ENCODE measurements around the gene MRPL36. TPM values are rescaled to one million over a fixed set of nuclear protein-coding genes. Genes with fewer than 3 reads are reported as not detected.

MRPL36 gene
- total RNA-seq, 1 donor from 2014 or later, result 28.7 TPM

DNA sequence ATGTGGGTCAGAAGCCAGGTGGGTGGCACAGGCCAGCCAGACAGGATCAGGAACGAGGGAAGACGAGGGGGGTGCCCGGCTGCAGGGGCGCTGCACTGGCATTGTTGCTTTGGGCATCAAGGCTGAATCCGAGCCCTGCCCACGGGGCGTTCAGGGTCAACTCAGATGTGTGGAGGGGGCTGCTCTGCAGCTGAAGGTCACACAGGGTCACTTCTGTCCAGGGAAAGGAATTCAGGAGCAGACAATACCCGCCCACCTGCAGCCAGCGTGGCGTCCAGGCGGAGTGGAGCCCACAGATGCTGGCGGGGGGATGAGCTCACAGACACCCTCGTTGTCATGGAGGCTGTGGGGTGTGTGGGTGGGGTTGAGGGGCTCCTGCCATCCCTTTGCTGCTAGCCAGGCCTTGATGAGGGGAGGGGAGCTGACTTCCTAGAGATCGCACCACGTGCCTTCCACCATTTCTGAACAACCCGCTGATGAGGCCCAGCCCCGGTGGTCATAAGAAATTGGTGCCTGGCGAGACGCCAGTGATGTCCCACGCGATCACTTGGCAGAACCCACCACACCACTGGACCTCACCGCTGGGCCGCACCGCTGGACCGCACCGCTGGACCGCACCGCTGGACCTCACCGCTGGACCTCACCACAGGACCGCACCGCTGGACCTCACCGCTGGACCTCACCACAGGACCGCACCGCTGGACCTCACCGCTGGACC is 31.2 kb downstream of the MRPL36 start:
- H3K36me3 ChIP-seq (ENCODE audit: control insufficient read depth in 3 of 3, insufficient read depth in 3 of 3, low read length in 3 of 3), result no peaks in the 10 kb centered on the region
- H3K4me1 ChIP-seq (ENCODE audit: control insufficient read depth in 3 of 3, insufficient read depth in 3 of 3, low read length in 3 of 3), result no peaks in the 10 kb centered on the region
- no peaks in the 10 kb centered on the region for H3K9me3 ChIP-seq (ENCODE audit: control insufficient read depth in 3 of 3, low read length in 3 of 3)
- H3K9ac ChIP-seq (ENCODE audit: low read depth in 1 of 3, low read length in 3 of 3), result no peak overlapping the region
- H3K4me3 ChIP-seq (ENCODE audit: low read length in 3 of 3), result no peak overlapping the region
- H3K27me3 ChIP-seq (ENCODE audit: control insufficient read depth in 3 of 3, insufficient read depth in 3 of 3, low read length in 3 of 3), result peaks cover 10 to 34% (median 33%) of the 10 kb centered on the region in 3 donors
- no peak overlapping the region for H3K27ac ChIP-seq (ENCODE audit: low read depth, low read length)

DNA sequence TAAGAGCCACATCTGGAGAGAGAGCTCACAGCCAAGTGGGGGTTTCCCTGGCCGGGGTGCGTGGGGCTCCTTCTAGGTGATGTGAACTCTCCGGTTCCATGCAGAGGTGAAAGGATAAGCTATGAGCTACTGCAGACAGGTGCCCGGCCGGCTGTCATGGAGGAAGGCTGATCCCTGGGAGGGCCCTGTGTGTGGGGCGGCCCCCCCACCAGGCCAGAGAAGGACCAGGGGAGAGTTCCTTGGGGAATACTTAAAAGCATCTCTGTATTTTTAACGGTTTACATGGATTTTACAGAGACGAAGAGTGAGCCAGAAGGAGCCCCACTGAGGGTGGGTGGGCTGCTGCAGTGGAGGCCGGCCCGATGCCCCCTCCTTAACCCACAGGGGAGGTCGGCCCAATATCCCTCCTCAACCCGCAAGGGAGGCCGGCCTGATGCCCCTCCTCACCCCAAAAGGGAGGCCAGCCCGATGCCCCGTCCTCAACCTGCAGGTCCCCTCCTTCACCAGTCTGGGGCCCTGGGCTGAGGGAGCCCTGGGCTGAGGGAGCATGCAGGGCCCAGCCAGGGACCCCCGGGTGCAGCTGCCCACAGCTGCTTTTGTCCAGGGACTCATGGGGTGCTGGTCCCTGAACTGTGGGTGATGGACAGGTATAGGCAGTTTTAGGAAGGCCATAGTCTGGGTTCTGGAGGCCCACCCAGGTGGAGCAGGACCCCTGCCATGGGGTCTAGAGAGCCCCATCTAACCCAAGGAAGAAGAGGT is 31.9 kb downstream of the MRPL36 start:
- no peaks in the 10 kb centered on the region for H3K4me1 ChIP-seq (ENCODE audit: control insufficient read depth in 3 of 3, insufficient read depth in 3 of 3, low read length in 3 of 3)
- peaks cover 16 to 41% (median 40%) of the 10 kb centered on the region in 3 donors for H3K27me3 ChIP-seq (ENCODE audit: control insufficient read depth in 3 of 3, insufficient read depth in 3 of 3, low read length in 3 of 3)
- no peaks in the 10 kb centered on the region for H3K9me3 ChIP-seq (ENCODE audit: control insufficient read depth in 3 of 3, low read length in 3 of 3)
- H3K9ac ChIP-seq (ENCODE audit: low read depth in 1 of 3, low read length in 3 of 3), result no peak overlapping the region
- H3K27ac ChIP-seq (ENCODE audit: low read depth, low read length), result no peak overlapping the region
- no peaks in the 10 kb centered on the region for H3K36me3 ChIP-seq (ENCODE audit: control insufficient read depth in 3 of 3, insufficient read depth in 3 of 3, low read length in 3 of 3)
- no peak overlapping the region for H3K4me3 ChIP-seq (ENCODE audit: low read length in 3 of 3)

DNA sequence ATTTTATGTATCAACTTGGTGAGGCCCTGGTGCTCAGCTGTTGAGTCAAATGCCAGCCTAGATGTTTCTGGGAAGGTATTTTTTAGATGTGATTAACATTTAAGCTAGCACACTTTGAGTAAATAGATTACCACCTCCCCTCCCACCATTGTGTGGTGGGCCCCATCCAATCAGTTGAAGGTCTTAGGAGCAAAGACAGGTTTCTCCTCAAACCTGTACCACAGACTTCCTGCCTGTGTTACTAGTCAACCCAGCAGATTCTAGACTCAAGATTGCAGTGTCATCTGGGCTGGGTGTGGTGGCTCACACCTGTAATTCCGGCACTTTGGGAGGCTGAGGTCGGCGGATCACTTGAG is 33.8 kb downstream of the MRPL36 start:
- no peaks in the 10 kb centered on the region for H3K9me3 ChIP-seq (ENCODE audit: control insufficient read depth in 3 of 3, low read length in 3 of 3)
- H3K27me3 ChIP-seq (ENCODE audit: control insufficient read depth in 3 of 3, insufficient read depth in 3 of 3, low read length in 3 of 3), result peaks cover 16 to 47% (median 46%) of the 10 kb centered on the region in 3 donors
- no peaks in the 10 kb centered on the region for H3K36me3 ChIP-seq (ENCODE audit: control insufficient read depth in 3 of 3, insufficient read depth in 3 of 3, low read length in 3 of 3)
- H3K27ac ChIP-seq (ENCODE audit: low read depth, low read length), result no peak overlapping the region
- H3K4me1 ChIP-seq (ENCODE audit: control insufficient read depth in 3 of 3, insufficient read depth in 3 of 3, low read length in 3 of 3), result no peaks in the 10 kb centered on the region
- no peak overlapping the region for H3K4me3 ChIP-seq (ENCODE audit: low read length in 3 of 3)
- H3K9ac ChIP-seq (ENCODE audit: low read depth in 1 of 3, low read length in 3 of 3), result no peak overlapping the region

DNA sequence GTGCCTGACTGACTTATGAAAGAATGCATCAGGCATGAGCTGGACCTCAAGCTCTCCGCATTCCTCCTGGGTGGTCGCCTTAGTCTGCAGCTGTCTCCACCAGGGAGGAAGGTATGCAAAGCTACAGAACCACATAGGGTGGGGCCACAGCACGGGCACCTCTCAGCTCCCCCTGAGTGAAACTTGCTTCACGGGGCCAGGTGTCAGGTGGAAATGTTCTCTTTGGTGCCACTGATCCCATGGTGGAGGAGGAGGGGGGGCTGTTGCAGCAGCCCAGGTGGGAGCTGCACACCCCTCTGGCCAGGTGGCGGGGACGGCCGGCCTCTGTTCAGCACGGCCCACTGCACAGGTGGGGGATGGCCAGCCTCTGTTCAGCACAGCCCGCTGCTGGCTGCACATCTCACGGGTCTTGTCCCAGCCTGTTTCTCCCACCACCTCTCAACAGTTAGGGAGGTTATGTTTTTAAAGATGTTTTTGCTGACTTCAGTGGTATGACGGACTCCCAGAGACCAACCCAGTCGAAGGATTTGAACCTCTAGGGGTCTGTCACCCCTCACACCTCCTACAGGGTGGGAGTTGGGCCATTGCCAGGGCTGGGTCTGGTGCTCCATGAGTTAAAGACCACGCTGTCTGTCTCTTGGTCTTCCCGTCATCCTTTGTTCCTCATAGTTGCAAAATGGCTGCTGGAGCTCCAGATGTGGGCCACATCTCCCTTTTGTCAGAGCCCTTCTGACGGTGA is 34.3 kb downstream of the MRPL36 start:
- Histone ChIP-seq H3K9ac (ENCODE audit: low read depth in 1 of 3, low read length in 3 of 3) (no peak overlapping the region), H3K4me1 (ENCODE audit: control insufficient read depth in 3 of 3, insufficient read depth in 3 of 3, low read length in 3 of 3) (no peaks in the 10 kb centered on the region), H3K4me3 (ENCODE audit: low read length in 3 of 3) (no peak overlapping the region), H3K27ac (ENCODE audit: low read depth, low read length) (no peak overlapping the region), H3K9me3 (ENCODE audit: control insufficient read depth in 3 of 3, low read length in 3 of 3) (no peaks in the 10 kb centered on the region), H3K27me3 (ENCODE audit: control insufficient read depth in 3 of 3, insufficient read depth in 3 of 3, low read length in 3 of 3) (peaks cover 16 to 48% (median 47%) of the 10 kb centered on the region in 3 donors), H3K36me3 (ENCODE audit: control insufficient read depth in 3 of 3, insufficient read depth in 3 of 3, low read length in 3 of 3) (no peaks in the 10 kb centered on the region)

DNA sequence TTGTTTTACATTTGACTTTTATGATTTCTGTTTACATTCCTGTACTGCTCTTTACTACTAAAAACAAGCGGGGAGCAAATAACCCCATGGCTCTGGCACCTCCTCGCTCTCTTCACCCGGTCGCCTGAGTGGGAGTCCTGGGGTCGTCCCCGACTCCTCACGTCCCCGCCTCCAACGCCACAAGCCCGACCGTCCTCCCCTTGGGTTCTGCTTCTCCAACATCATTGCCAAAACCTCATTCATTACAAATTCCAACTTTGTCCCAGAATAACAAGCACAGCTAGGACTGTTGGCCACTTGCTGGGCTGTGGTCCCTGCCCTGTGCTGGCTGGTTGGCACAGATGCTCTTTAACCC is 35.1 kb downstream of the MRPL36 start:
- peaks cover 16 to 51% (median 44%) of the 10 kb centered on the region in 3 donors for H3K27me3 ChIP-seq (ENCODE audit: control insufficient read depth in 3 of 3, insufficient read depth in 3 of 3, low read length in 3 of 3)
- H3K9ac ChIP-seq (ENCODE audit: low read depth in 1 of 3, low read length in 3 of 3), result no peak overlapping the region
- H3K36me3 ChIP-seq (ENCODE audit: control insufficient read depth in 3 of 3, insufficient read depth in 3 of 3, low read length in 3 of 3), result no peaks in the 10 kb centered on the region

DNA sequence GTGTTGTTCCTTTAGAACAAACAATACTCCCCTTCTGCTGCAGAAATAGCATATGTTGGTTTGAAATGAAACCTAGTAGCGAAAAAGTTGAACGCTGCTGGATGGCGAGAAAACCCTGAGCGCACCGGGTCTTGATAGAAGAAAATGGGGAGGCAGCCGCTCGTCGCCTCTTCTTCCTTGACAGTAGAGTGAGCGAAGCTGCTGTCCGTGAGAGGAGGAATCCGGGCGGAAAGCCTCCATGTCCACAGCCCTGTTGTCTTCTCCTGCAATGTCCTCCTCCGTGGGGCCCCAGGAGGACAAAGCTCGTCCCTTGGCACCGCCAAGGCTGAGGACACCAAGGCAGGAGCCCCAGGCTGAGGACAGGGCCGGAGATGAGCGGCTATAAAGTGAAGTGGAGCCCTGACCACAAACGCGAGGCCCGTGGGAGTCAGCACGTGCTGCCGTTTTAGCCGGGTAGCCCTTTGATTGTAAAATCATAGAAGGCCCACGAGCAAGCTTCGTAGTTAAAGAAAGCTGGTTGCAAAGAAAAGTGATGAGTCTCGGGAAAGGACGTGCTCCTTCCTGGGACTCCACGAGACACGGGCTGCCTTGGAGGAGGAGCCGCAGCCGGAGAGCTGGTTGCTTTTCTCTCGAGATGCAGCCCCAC is 35.6 kb downstream of the MRPL36 start:
- H3K4me1 ChIP-seq (ENCODE audit: control insufficient read depth in 3 of 3, insufficient read depth in 3 of 3, low read length in 3 of 3), result no peaks in the 10 kb centered on the region
- peaks cover 16 to 55% (median 42%) of the 10 kb centered on the region in 3 donors for H3K27me3 ChIP-seq (ENCODE audit: control insufficient read depth in 3 of 3, insufficient read depth in 3 of 3, low read length in 3 of 3)

More for the DNA sequence above, 35.1 kb downstream of the MRPL36 start:
- peaks cover 0 to 2% (median 0%) of the 10 kb centered on the region in 3 donors for H3K9me3 ChIP-seq (ENCODE audit: control insufficient read depth in 3 of 3, low read length in 3 of 3)
- no peak overlapping the region for H3K4me3 ChIP-seq (ENCODE audit: low read length in 3 of 3)
- no peak overlapping the region for H3K27ac ChIP-seq (ENCODE audit: low read depth, low read length)
- H3K4me1 ChIP-seq (ENCODE audit: control insufficient read depth in 3 of 3, insufficient read depth in 3 of 3, low read length in 3 of 3), result no peaks in the 10 kb centered on the region

DNA sequence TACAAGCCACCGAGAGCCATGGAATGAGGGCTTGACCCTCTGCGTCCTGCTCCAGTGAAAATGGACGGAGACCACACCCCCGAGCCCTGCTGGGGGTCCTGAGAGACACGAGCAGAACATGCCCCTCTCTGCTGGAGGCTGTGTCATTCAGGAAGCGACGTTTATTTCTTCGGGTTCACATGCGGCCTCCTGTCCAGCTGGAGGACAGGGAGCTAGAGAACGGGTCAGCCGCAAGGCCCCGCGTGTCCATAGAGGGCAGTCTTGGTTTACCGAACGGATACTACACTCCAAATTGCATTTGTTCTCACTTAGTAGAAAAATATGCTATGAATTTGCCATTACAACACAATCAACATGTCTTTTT is 36.1 kb downstream of the MRPL36 start:
- H3K9me3 ChIP-seq (ENCODE audit: control insufficient read depth in 3 of 3, low read length in 3 of 3), result peaks cover 0 to 2% (median 2%) of the 10 kb centered on the region in 3 donors
- H3K4me3 ChIP-seq (ENCODE audit: low read length in 3 of 3), result no peak overlapping the region
- H3K9ac ChIP-seq (ENCODE audit: low read depth in 1 of 3, low read length in 3 of 3), result no peak overlapping the region
- H3K36me3 ChIP-seq (ENCODE audit: control insufficient read depth in 3 of 3, insufficient read depth in 3 of 3, low read length in 3 of 3), result no peaks in the 10 kb centered on the region
- no peak overlapping the region for H3K27ac ChIP-seq (ENCODE audit: low read depth, low read length)
- no peaks in the 10 kb centered on the region for H3K4me1 ChIP-seq (ENCODE audit: control insufficient read depth in 3 of 3, insufficient read depth in 3 of 3, low read length in 3 of 3)
- peaks cover 16 to 55% (median 42%) of the 10 kb centered on the region in 3 donors for H3K27me3 ChIP-seq (ENCODE audit: control insufficient read depth in 3 of 3, insufficient read depth in 3 of 3, low read length in 3 of 3)

More for the DNA sequence above, 35.6 kb downstream of the MRPL36 start:
- H3K27ac ChIP-seq (ENCODE audit: low read depth, low read length), result no peak overlapping the region
- H3K4me3 ChIP-seq (ENCODE audit: low read length in 3 of 3), result no peak overlapping the region
- no peaks in the 10 kb centered on the region for H3K36me3 ChIP-seq (ENCODE audit: control insufficient read depth in 3 of 3, insufficient read depth in 3 of 3, low read length in 3 of 3)
- peaks cover 0 to 2% (median 0%) of the 10 kb centered on the region in 3 donors for H3K9me3 ChIP-seq (ENCODE audit: control insufficient read depth in 3 of 3, low read length in 3 of 3)
- no peak overlapping the region for H3K9ac ChIP-seq (ENCODE audit: low read depth in 1 of 3, low read length in 3 of 3)

DNA sequence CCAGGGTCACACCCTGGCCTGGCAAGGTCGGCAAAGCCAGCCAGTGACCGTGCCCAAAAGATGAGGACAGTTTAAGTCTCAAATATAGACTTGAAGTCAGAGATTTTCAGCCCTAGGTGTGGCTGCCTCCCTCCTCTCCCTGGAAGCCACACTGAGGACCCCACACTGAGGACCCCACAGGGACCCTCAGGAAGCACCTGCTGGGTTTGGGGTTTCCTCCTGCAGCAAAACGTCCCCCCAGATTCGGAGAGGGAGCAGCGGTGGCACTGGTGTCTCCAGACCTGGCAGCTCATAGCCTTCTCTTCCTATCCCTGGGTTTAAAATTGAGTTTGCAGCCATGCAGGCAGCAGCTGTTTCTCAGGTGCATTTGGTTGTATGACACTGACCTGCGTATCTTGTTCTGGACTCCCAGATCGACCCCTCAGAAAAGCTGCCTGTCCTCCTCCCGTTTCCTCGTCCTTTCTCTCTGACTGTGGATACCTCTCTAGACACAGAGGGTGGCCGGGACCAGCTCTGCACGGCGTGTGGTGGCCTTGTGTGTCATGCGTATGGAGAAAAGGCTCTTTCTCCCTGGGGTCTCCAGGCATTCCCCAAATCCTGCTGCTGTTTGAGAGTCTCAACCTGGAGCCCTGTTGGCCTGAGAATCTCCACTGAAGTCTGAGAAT is 36.6 kb downstream of the MRPL36 start:
- Histone ChIP-seq H3K4me3 (ENCODE audit: low read length in 3 of 3) (no peak overlapping the region), H3K4me1 (ENCODE audit: control insufficient read depth in 3 of 3, insufficient read depth in 3 of 3, low read length in 3 of 3) (no peaks in the 10 kb centered on the region), H3K27me3 (ENCODE audit: control insufficient read depth in 3 of 3, insufficient read depth in 3 of 3, low read length in 3 of 3) (peaks cover 16 to 55% (median 41%) of the 10 kb centered on the region in 3 donors), H3K27ac (ENCODE audit: low read depth, low read length) (no peak overlapping the region), H3K9me3 (ENCODE audit: control insufficient read depth in 3 of 3, low read length in 3 of 3) (peaks cover 0 to 3% (median 2%) of the 10 kb centered on the region in 3 donors), H3K9ac (ENCODE audit: low read depth in 1 of 3, low read length in 3 of 3) (no peak overlapping the region), H3K36me3 (ENCODE audit: control insufficient read depth in 3 of 3, insufficient read depth in 3 of 3, low read length in 3 of 3) (no peaks in the 10 kb centered on the region)

DNA sequence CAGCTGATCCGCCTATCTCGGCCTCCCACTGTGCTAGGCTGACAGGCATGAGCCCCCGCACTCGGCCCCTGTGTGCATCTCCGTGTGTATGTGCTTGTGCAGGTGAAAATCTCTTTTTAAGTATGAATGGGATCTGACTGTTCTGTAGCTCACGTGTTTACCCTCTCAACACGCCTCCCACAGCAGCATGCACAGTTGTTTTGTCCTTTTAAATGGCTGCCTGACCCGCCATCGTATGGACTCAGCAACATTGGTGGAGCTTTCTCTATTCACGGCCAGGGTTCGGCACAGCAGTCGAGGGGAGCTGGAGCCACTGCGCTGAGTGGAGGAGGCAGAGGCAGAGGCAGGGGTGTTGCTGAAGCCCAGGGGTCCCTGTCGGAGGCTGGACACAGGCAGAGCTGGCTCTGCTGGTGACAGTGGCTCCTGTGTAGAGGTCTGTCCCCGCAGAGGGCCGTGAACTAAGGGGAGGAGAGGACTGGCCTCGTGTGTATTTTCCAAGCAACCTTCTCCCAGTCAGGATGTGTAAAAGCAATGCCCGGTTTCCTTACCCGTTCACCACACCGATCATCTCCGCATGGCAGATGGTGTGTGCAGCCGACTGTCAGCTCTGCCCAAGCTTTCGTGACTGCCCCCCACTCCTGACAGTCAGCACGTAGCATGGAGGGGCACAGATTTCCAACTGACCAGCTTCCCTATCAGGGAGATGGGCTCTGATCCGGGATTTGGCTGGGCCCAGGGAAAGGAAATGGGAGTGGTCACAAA is 37.3 kb downstream of the MRPL36 start:
- Histone ChIP-seq H3K4me3 (ENCODE audit: low read length in 3 of 3) (no peak overlapping the region), H3K9ac (ENCODE audit: low read depth in 1 of 3, low read length in 3 of 3) (no peak overlapping the region), H3K36me3 (ENCODE audit: control insufficient read depth in 3 of 3, insufficient read depth in 3 of 3, low read length in 3 of 3) (no peaks in the 10 kb centered on the region), H3K27ac (ENCODE audit: low read depth, low read length) (no peak overlapping the region), H3K4me1 (ENCODE audit: control insufficient read depth in 3 of 3, insufficient read depth in 3 of 3, low read length in 3 of 3) (no peaks in the 10 kb centered on the region), H3K27me3 (ENCODE audit: control insufficient read depth in 3 of 3, insufficient read depth in 3 of 3, low read length in 3 of 3) (peaks cover 16 to 58% (median 36%) of the 10 kb centered on the region in 3 donors), H3K9me3 (ENCODE audit: control insufficient read depth in 3 of 3, low read length in 3 of 3) (peaks cover 0 to 3% (median 2%) of the 10 kb centered on the region in 3 donors)
